Measurements from ENCODE around the gene PHC3. TPM values are rescaled to one million over a fixed set of nuclear protein-coding genes. Genes with fewer than 3 reads are reported as not detected.

Gene PHC3
- total and polyA plus RNA-seq, 2 of the 13 experiments (the other 11 are each of a cell fraction or from before 2014, with no cell fraction given): 24.1 to 49.0 TPM

- TF ChIP-seq TFE3 (CRISPR knock-in tag; IDR thresholded peaks at IDR 0.05): 0 out of 2 replicates have a peak, but pooled peaks have one; percentile 11
- TF ChIP-seq SALL1 (CRISPR knock-in tag; IDR thresholded peaks at IDR 0.05): peak; percentile 60
- no peak for TF ChIP-seq ZFP62 (CRISPR knock-in tag; IDR thresholded peaks at IDR 0.05)
- no peak for TF ChIP-seq E2F2 (CRISPR knock-in tag; IDR thresholded peaks at IDR 0.05; ENCODE audit: borderline replicate concordance)
- peak; percentile 46; the same call in 1 of the 2 replicates for TF ChIP-seq MIER3 (CRISPR knock-in tag; IDR thresholded peaks at IDR 0.05; ENCODE audit: borderline replicate concordance)
- TF ChIP-seq ZNF326 (CRISPR knock-in tag; IDR thresholded peaks at IDR 0.05; ENCODE audit: borderline replicate concordance): no peak
- TF ChIP-seq PITX1 (CRISPR knock-in tag; IDR thresholded peaks at IDR 0.05): 0 out of 2 replicates have a peak, but pooled peaks have one; percentile 18
- no peak for TF ChIP-seq ZNF678 (CRISPR knock-in tag; IDR thresholded peaks at IDR 0.05)
- TF ChIP-seq PHF21A (CRISPR knock-in tag; IDR thresholded peaks at IDR 0.05): peak; percentile 70
- TF ChIP-seq ASH2L (IDR thresholded peaks at IDR 0.05; ENCODE audit: insufficient read length, low read depth, low read length): peak; percentile 49
- peak; percentile 4; the same call in 1 of the 2 replicates for TF ChIP-seq ZNF605 (CRISPR knock-in tag; IDR thresholded peaks at IDR 0.05)
- no peak for TF ChIP-seq ZBTB46 (CRISPR knock-in tag; IDR thresholded peaks at IDR 0.05; ENCODE audit: borderline replicate concordance)
- peak; percentile 65; the same call in 1 of the 2 replicates for TF ChIP-seq ZBTB7B (CRISPR knock-in tag; IDR thresholded peaks at IDR 0.05)
- peak; percentile 52; the same call in 1 of the 2 replicates for TF ChIP-seq NR2C2 (CRISPR knock-in tag; IDR thresholded peaks at IDR 0.05; ENCODE audit: borderline replicate concordance)
- 0 out of 2 replicates have a peak, but pooled peaks have one; percentile 25 for TF ChIP-seq ZNF383 (CRISPR knock-in tag; IDR thresholded peaks at IDR 0.05; ENCODE audit: borderline replicate concordance)
- peak; percentile 29; the same call in 1 of the 2 replicates for TF ChIP-seq ZNF609 (CRISPR knock-in tag; IDR thresholded peaks at IDR 0.05; ENCODE audit: borderline replicate concordance)
- TF ChIP-seq FOXO1 (CRISPR knock-in tag; IDR thresholded peaks at IDR 0.05): peak; percentile 49
- TF ChIP-seq HNF4A (CRISPR knock-in tag; IDR thresholded peaks at IDR 0.05): peak; percentile 85
- no peak for TF ChIP-seq SOX6 (IDR thresholded peaks at IDR 0.05)
- peak; percentile 48 for TF ChIP-seq SOX6 (CRISPR knock-in tag; IDR thresholded peaks at IDR 0.05)
- 0 out of 2 replicates have a peak, but pooled peaks have one; percentile 81 for TF ChIP-seq ZBTB42 (CRISPR knock-in tag; IDR thresholded peaks at IDR 0.05)
Observed at GRCh38 chr3:170078620-170079281, 102.8 kb downstream of the PHC3 start (continued).
